NCI-H187 treated with DMSO at 0.1 percent for 48 hours (cell line): Measurements from ENCODE around the gene ANKRD39.
"Not testable (repeated sequence)": the region's sequence is repeated elsewhere in the genome, so short reads cannot be mapped to it uniquely, and the experiment has no call there.

Source experiments
- DNase-seq: peaks from one replicate; lab custom pipeline; 2025; lab: John Stamatoyannopoulos, UW

Gene ANKRD39

GRCh38 chr2:96857667-96858372 is at the start of gene ANKRD39:
TSS of gene ANKRD39 (minus strand) at chr2:96858016. CDS start at chr2:96857987, 29 bp downstream.
- DNase-seq, result peak; percentile 89

- no peak for DNase-seq
Measured at GRCh38 chr2:96906729-96907114, 48.9 kb upstream of the ANKRD39 start.

GRCh38 chr2:96903815-96904214 is 46.0 kb upstream of the ANKRD39 start:
- no peak for DNase-seq

- no peak for DNase-seq
Measured at GRCh38 chr2:96903318-96903717, 45.5 kb upstream of the ANKRD39 start.

- DNase-seq, result no peak
Measured at GRCh38 chr2:96900237-96900636, 42.4 kb upstream of the ANKRD39 start.

GRCh38 chr2:96899413-96899741 is 41.6 kb upstream of the ANKRD39 start:
- no peak for DNase-seq

- no peak for DNase-seq
Measured at GRCh38 chr2:96898641-96899412, 41.0 kb upstream of the ANKRD39 start.

GRCh38 chr2:96898135-96898505 is 40.3 kb upstream of the ANKRD39 start:
- no peak for DNase-seq

- DNase-seq, result no peak
Measured at GRCh38 chr2:96897491-96898134, 39.8 kb upstream of the ANKRD39 start.

GRCh38 chr2:96895746-96896651 is 38.2 kb upstream of the ANKRD39 start:
- DNase-seq, result no peak

GRCh38 chr2:96895032-96895745 is 37.4 kb upstream of the ANKRD39 start:
- DNase-seq, result no peak

- no peak for DNase-seq
Measured at GRCh38 chr2:96894151-96894531, 36.3 kb upstream of the ANKRD39 start.

GRCh38 chr2:96893289-96894150 is 35.7 kb upstream of the ANKRD39 start:
- no peak for DNase-seq

GRCh38 chr2:96891591-96892333 is 33.9 kb upstream of the ANKRD39 start:
- DNase-seq, result no peak

GRCh38 chr2:96890726-96891385 is 33.0 kb upstream of the ANKRD39 start:
- DNase-seq, result no peak

- no peak for DNase-seq
Measured at GRCh38 chr2:96890252-96890651, 32.4 kb upstream of the ANKRD39 start.

- DNase-seq, result not testable (repeated sequence)
Measured at GRCh38 chr2:96889502-96889901, 31.7 kb upstream of the ANKRD39 start.

GRCh38 chr2:96888072-96889011 is 30.5 kb upstream of the ANKRD39 start:
- DNase-seq, result no peak
